H9 (cell line): Measurements from ENCODE around the gene CTNND1. TPM values are rescaled to one million over a fixed set of nuclear protein-coding genes. Genes with fewer than 3 reads are reported as not detected.
A peak's percentile ranks its signal among the peaks of the same experiment; 100 is the strongest.

ENCODE experiments used
- DNase-seq: peaks from one replicate; pipeline ENCODE4 v3.0.0-alpha.2; 2017
- H2AFZ ChIP-seq: one replicate; pipeline ENCODE4 v1.6.1; 2013; ENCODE audit warnings: mild to moderate bottlenecking, low read length, control low read depth, moderate library complexity
- H2AK5ac ChIP-seq: 2 replicates; pipeline ENCODE4 v1.6.1; 2013; ENCODE audit warnings: low read length, control low read depth, mixed read lengths; ENCODE audit not compliant: insufficient read length
- H2BK120ac ChIP-seq: one replicate; pipeline ENCODE4 v1.6.1; 2013; ENCODE audit warnings: low read depth, mild to moderate bottlenecking, low read length, control low read depth, inconsistent platforms; ENCODE audit not compliant: poor library complexity, severe bottlenecking
- H2BK12ac ChIP-seq: 2 replicates; pipeline ENCODE4 v1.6.1; 2013; ENCODE audit warnings: low read length, control low read depth, mixed read lengths, low read depth; ENCODE audit not compliant: insufficient read length
- H2BK15ac ChIP-seq: 2 replicates; pipeline ENCODE4 v1.6.1; 2013; ENCODE audit warnings: low read depth, low read length, control low read depth
- H2BK20ac ChIP-seq: one replicate; pipeline ENCODE4 v1.6.1; 2013; ENCODE audit warnings: low read depth, mild to moderate bottlenecking, low read length, control low read depth, inconsistent platforms; ENCODE audit not compliant: poor library complexity, severe bottlenecking
- H2BK5ac ChIP-seq: 2 replicates; pipeline ENCODE4 v1.6.1; 2013; ENCODE audit warnings: low read length, control low read depth, mixed read lengths; ENCODE audit not compliant: insufficient read length
- H3K14ac ChIP-seq: 2 replicates; pipeline ENCODE4 v1.6.1; 2013; ENCODE audit warnings: low read length, control low read depth; ENCODE audit not compliant: insufficient read depth
- H3K18ac ChIP-seq: 2 replicates; pipeline ENCODE4 v1.6.1; 2013; ENCODE audit warnings: low read depth, mild to moderate bottlenecking, mixed read lengths, low read length, control low read depth; ENCODE audit not compliant: insufficient read length
- H3K23ac ChIP-seq: 2 replicates; pipeline ENCODE4 v1.6.1; 2013; ENCODE audit warnings: low read length, control low read depth, mixed read lengths, low read depth; ENCODE audit not compliant: insufficient read length
- H3K23me2 ChIP-seq: 2 replicates; pipeline ENCODE4 v1.6.1; 2013; ENCODE audit warnings: low read depth, mild to moderate bottlenecking, mixed read lengths, low read length, control low read depth; ENCODE audit not compliant: insufficient read length, poor library complexity, severe bottlenecking
- H3K27ac ChIP-seq: 2 replicates; pipeline ENCODE4 v1.5.1; 2013; ENCODE audit warnings: low read length, control low read depth, mixed read lengths, low read depth; ENCODE audit not compliant: insufficient read length
- H3K27me3 ChIP-seq: 2 replicates; pipeline ENCODE4 v1.6.1; 2013; ENCODE audit warnings: low read length, control low read depth, inconsistent platforms; ENCODE audit not compliant: insufficient read depth
- H3K4ac ChIP-seq: 2 replicates; pipeline ENCODE4 v1.6.1; 2013; ENCODE audit warnings: low read depth, mild to moderate bottlenecking, control low read depth, inconsistent platforms, low read length, moderate library complexity
- H3K4me1 ChIP-seq: 2 replicates; pipeline ENCODE4 v1.6.1; 2013; ENCODE audit warnings: low read length, control low read depth, inconsistent platforms; ENCODE audit not compliant: insufficient read depth
- H3K4me2 ChIP-seq: 2 replicates; pipeline ENCODE4 v1.6.1; 2013; ENCODE audit warnings: low read length, control low read depth, mixed read lengths; ENCODE audit not compliant: insufficient read length, insufficient read depth
- H3K56ac ChIP-seq: 2 replicates; pipeline ENCODE4 v1.6.1; 2013; ENCODE audit warnings: low read depth, mild to moderate bottlenecking, mixed read lengths, low read length, control low read depth; ENCODE audit not compliant: insufficient read length
- H3K79me1 ChIP-seq: 2 replicates; pipeline ENCODE4 v1.6.1; 2013; ENCODE audit warnings: low read depth, mild to moderate bottlenecking, moderate library complexity, low read length, control low read depth, inconsistent platforms; ENCODE audit not compliant: insufficient read depth, poor library complexity, severe bottlenecking
- H3K79me2 ChIP-seq: 2 replicates; pipeline ENCODE4 v1.6.1; 2013; ENCODE audit warnings: low read length, control low read depth, inconsistent platforms; ENCODE audit not compliant: insufficient read depth
- H3K9ac ChIP-seq: 2 replicates; pipeline ENCODE4 v1.6.1; 2013; ENCODE audit warnings: low read length, control low read depth, mixed read lengths; ENCODE audit not compliant: insufficient read length; ENCODE audit errors: extremely low read depth
- H3K9me3 ChIP-seq: one replicate; pipeline ENCODE4 v1.6.1; 2013; ENCODE audit warnings: low read depth, low read length, inconsistent platforms; ENCODE audit not compliant: control insufficient read depth
- H3T11ph ChIP-seq: one replicate; pipeline ENCODE4 v1.6.1; 2013; ENCODE audit warnings: mild to moderate bottlenecking, low read length, control low read depth, inconsistent platforms
- H4K20me1 ChIP-seq: one replicate; pipeline ENCODE4 v1.6.1; 2013; ENCODE audit not compliant: control insufficient read depth, insufficient read length, insufficient read depth
- H4K5ac ChIP-seq: 2 replicates; pipeline ENCODE4 v1.6.1; 2013; ENCODE audit warnings: low read depth, mild to moderate bottlenecking, mixed read lengths, low read length, control low read depth; ENCODE audit not compliant: insufficient read length
- H4K8ac ChIP-seq: replicated peaks from 2 replicates; pipeline ENCODE4 v1.6.1; 2013; ENCODE audit warnings: low read length, control low read depth, mixed read lengths, low read depth; ENCODE audit not compliant: insufficient read length
- H4K91ac ChIP-seq: 2 replicates; pipeline ENCODE4 v1.6.1; 2013; ENCODE audit warnings: low read depth, mild to moderate bottlenecking, moderate library complexity, mixed read lengths, low read length, control low read depth; ENCODE audit not compliant: insufficient read length
- H3K27ac Mint-ChIP-seq, 3 experiments: 2 replicates in 2 of 3; 3 replicates in 1 of 3; pipeline ENCODE4 v1.8.0; 2020 to 2021; ENCODE audit warnings: mixed read lengths in 3 of 3, mild to moderate bottlenecking in 1 of 3, moderate library complexity in 1 of 3
- H3K27me3 Mint-ChIP-seq: 2 replicates; pipeline ENCODE4 v1.8.0; 2021; ENCODE audit warnings: low read depth, mild to moderate bottlenecking, moderate library complexity, mixed read lengths
- H3K36me3 Mint-ChIP-seq, 3 experiments: 2 replicates in 2 of 3; 3 replicates in 1 of 3; pipeline ENCODE4 v1.8.0; 2020 to 2021; ENCODE audit warnings: low read depth in 3 of 3, mixed read lengths in 3 of 3; ENCODE audit not compliant: insufficient read depth in 1 of 3
- H3K4me1 Mint-ChIP-seq, 2 experiments: 2 replicates each; pipeline ENCODE4 v1.8.0; 2020; ENCODE audit warnings: mixed read lengths in 2 of 2
- H3K4me3 Mint-ChIP-seq, 2 experiments: 2 replicates in 1 of 2; 3 replicates in 1 of 2; pipeline ENCODE4 v1.8.0; 2020 to 2021; ENCODE audit warnings: mild to moderate bottlenecking in 2 of 2, mixed read lengths in 2 of 2, moderate library complexity in 1 of 2
- H3K9me3 Mint-ChIP-seq, 2 experiments: 2 replicates in 1 of 2; 3 replicates in 1 of 2; pipeline ENCODE4 v1.8.0; 2020; ENCODE audit warnings: mild to moderate bottlenecking in 2 of 2, mixed read lengths in 2 of 2, moderate library complexity in 1 of 2
- CTCF ChIP-seq: fragments of 200-600 bp; sonication (generic); conservative IDR thresholded peaks from 3 replicates; pipeline ENCODE4 v1.8.0; 2021; ENCODE audit warnings: antibody characterized with exemption, mild to moderate bottlenecking
- WGBS: extraction: QIAGEN DNeasy Blood & Tissue Kit; methylation state at CpG from one replicate; pipeline ENCODE4 v1.1.7; 2013; ENCODE audit warnings: missing lambda C conversion rate, low lambda C conversion rate, mixed read lengths; ENCODE audit not compliant: insufficient read length; ENCODE audit errors: extremely low coverage; 5-methylcytosine and 5-hydroxymethylcytosine counted together
- total RNA-seq: library from RNA; stranded (reverse); gene quantifications from 2 replicates; pipeline ENCODE4 v1.2.1, GENCODE V29; 2021

Gene CTNND1
- total RNA-seq, 1 experiment from 2014 or later, result 164 TPM

- Histone ChIP-seq H3K56ac (no peak overlapping the region), H2BK12ac (no peak overlapping the region), H4K91ac (no peak overlapping the region), H3K4ac (no peak overlapping the region), H3K9ac (no peak overlapping the region), H3K79me2 (peaks cover 37% of the 10 kb centered on the region; the same call in 1 of the 2 replicates), H4K8ac (no peak overlapping the region), H2AK5ac (no peak overlapping the region), H3K27me3 (no peaks in the 10 kb centered on the region), H3K23ac (no peak overlapping the region), H3K27ac (no peak overlapping the region), H3K9me3 (no peaks in the 10 kb centered on the region), H4K20me1 (no peaks in the 10 kb centered on the region), H2AFZ (no peak overlapping the region), H3K4me2 (no peak overlapping the region), H2BK15ac (no peak overlapping the region), H3K23me2 (no peaks in the 10 kb centered on the region), H2BK120ac (no peak overlapping the region), H3K79me1 (peaks cover 9% of the 10 kb centered on the region), H2BK5ac (no peak overlapping the region), H4K5ac (no peak overlapping the region), H2BK20ac (no peak overlapping the region), H3T11ph (no peak overlapping the region), H3K18ac (no peak overlapping the region), H3K4me1 (peaks cover 11% of the 10 kb centered on the region), H3K14ac (no peak overlapping the region)
- Mint-ChIP-seq H3K4me1 (peaks cover 58% of the 10 kb centered on the region in 2 experiments), H3K27ac (peak overlapping the region in 2 of 3 experiments; percentile 61; a peak in 2 of 7 replicates), H3K27me3 (no peaks in the 10 kb centered on the region), H3K36me3 (peaks cover 0 to 20% (median 12%) of the 10 kb centered on the region in 3 experiments), H3K9me3 (no peaks in the 10 kb centered on the region), H3K4me3 (no peak overlapping the region)
- no CpG with 5 or more reads among the region's 2 CpGs for WGBS
- no peak for TF ChIP-seq CTCF
- DNase-seq, result no peak
These were observed 23.5 kb downstream of the CTNND1 start for GRCh38 chr11:57785072-57785471.
